ENCODE measurements around the gene DCDC2.

DNA sequence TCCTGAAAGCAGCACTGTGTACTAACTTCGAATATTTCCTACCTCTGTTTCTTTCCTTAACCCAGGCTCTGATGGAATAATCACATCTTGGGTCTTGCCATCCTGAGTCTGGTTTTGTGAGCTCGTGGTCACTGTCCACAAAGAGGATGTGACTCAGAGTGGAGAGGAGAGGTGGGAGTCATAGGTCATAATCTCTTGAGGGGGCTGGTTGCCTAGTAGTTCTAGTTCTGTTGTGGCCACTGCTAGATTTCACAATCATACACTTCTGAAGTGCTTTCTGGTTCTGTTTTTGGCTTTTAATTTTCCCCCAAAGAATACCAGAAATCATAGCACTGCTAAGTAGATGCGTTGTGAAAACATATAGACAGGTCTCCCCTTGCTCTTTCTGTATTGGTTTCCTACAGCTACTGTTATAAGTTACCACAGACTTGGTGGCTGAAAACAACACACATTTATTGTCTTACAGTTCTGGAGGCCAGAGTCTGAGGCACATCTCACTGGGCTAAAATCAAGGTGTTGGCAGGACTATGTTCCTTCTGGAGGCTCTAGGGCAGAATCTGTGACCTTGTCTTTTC is 129.1 kb downstream of the DCDC2 start:
- TF ChIP-seq NFYB (CRISPR knock-in tag; conservative IDR thresholded peaks at IDR 0.05; ENCODE audit: low read depth), result no peak
- TF ChIP-seq, protein P1, sequence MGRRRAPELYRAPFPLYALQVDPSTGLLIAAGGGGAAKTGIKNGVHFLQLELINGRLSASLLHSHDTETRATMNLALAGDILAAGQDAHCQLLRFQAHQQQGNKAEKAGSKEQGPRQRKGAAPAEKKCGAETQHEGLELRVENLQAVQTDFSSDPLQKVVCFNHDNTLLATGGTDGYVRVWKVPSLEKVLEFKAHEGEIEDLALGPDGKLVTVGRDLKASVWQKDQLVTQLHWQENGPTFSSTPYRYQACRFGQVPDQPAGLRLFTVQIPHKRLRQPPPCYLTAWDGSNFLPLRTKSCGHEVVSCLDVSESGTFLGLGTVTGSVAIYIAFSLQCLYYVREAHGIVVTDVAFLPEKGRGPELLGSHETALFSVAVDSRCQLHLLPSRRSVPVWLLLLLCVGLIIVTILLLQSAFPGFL (CRISPR knock-in tag; IDR thresholded peaks at IDR 0.05; ENCODE audit: borderline replicate concordance), result no peak
- TF ChIP-seq, protein P2, sequence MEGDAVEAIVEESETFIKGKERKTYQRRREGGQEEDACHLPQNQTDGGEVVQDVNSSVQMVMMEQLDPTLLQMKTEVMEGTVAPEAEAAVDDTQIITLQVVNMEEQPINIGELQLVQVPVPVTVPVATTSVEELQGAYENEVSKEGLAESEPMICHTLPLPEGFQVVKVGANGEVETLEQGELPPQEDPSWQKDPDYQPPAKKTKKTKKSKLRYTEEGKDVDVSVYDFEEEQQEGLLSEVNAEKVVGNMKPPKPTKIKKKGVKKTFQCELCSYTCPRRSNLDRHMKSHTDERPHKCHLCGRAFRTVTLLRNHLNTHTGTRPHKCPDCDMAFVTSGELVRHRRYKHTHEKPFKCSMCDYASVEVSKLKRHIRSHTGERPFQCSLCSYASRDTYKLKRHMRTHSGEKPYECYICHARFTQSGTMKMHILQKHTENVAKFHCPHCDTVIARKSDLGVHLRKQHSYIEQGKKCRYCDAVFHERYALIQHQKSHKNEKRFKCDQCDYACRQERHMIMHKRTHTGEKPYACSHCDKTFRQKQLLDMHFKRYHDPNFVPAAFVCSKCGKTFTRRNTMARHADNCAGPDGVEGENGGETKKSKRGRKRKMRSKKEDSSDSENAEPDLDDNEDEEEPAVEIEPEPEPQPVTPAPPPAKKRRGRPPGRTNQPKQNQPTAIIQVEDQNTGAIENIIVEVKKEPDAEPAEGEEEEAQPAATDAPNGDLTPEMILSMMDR (IDR thresholded peaks at IDR 0.05), result no peak
- no peak for TF ChIP-seq NR3C1 (CRISPR knock-in tag; conservative IDR thresholded peaks at IDR 0.05; ENCODE audit: low read depth)
- no peak for TF ChIP-seq FOXJ3 (CRISPR knock-in tag; IDR thresholded peaks at IDR 0.05; ENCODE audit: borderline replicate concordance)
- TF ChIP-seq ATF1 (CRISPR knock-in tag; IDR thresholded peaks at IDR 0.05), result no peak
- TF ChIP-seq JUN (CRISPR knock-in tag; IDR thresholded peaks at IDR 0.05), result no peak
- TF ChIP-seq ELF4 (CRISPR knock-in tag; IDR thresholded peaks at IDR 0.05; ENCODE audit: low read depth), result no peak
- TF ChIP-seq, protein P3, sequence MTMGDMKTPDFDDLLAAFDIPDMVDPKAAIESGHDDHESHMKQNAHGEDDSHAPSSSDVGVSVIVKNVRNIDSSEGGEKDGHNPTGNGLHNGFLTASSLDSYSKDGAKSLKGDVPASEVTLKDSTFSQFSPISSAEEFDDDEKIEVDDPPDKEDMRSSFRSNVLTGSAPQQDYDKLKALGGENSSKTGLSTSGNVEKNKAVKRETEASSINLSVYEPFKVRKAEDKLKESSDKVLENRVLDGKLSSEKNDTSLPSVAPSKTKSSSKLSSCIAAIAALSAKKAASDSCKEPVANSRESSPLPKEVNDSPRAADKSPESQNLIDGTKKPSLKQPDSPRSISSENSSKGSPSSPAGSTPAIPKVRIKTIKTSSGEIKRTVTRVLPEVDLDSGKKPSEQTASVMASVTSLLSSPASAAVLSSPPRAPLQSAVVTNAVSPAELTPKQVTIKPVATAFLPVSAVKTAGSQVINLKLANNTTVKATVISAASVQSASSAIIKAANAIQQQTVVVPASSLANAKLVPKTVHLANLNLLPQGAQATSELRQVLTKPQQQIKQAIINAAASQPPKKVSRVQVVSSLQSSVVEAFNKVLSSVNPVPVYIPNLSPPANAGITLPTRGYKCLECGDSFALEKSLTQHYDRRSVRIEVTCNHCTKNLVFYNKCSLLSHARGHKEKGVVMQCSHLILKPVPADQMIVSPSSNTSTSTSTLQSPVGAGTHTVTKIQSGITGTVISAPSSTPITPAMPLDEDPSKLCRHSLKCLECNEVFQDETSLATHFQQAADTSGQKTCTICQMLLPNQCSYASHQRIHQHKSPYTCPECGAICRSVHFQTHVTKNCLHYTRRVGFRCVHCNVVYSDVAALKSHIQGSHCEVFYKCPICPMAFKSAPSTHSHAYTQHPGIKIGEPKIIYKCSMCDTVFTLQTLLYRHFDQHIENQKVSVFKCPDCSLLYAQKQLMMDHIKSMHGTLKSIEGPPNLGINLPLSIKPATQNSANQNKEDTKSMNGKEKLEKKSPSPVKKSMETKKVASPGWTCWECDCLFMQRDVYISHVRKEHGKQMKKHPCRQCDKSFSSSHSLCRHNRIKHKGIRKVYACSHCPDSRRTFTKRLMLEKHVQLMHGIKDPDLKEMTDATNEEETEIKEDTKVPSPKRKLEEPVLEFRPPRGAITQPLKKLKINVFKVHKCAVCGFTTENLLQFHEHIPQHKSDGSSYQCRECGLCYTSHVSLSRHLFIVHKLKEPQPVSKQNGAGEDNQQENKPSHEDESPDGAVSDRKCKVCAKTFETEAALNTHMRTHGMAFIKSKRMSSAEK (CRISPR knock-in tag; IDR thresholded peaks at IDR 0.05; ENCODE audit: borderline replicate concordance), result no peak
- TF ChIP-seq CREB1 (CRISPR knock-in tag; IDR thresholded peaks at IDR 0.05), result no peak
- TF ChIP-seq HMGA2 (CRISPR knock-in tag; IDR thresholded peaks at IDR 0.05), result no peak
- TF ChIP-seq, protein P4, sequence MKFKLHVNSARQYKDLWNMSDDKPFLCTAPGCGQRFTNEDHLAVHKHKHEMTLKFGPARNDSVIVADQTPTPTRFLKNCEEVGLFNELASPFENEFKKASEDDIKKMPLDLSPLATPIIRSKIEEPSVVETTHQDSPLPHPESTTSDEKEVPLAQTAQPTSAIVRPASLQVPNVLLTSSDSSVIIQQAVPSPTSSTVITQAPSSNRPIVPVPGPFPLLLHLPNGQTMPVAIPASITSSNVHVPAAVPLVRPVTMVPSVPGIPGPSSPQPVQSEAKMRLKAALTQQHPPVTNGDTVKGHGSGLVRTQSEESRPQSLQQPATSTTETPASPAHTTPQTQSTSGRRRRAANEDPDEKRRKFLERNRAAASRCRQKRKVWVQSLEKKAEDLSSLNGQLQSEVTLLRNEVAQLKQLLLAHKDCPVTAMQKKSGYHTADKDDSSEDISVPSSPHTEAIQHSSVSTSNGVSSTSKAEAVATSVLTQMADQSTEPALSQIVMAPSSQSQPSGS (CRISPR knock-in tag; IDR thresholded peaks at IDR 0.05; ENCODE audit: borderline replicate concordance, low read depth), result no peak
